ENCODE results near the gene ARF1.

Gene ARF1

DNA sequence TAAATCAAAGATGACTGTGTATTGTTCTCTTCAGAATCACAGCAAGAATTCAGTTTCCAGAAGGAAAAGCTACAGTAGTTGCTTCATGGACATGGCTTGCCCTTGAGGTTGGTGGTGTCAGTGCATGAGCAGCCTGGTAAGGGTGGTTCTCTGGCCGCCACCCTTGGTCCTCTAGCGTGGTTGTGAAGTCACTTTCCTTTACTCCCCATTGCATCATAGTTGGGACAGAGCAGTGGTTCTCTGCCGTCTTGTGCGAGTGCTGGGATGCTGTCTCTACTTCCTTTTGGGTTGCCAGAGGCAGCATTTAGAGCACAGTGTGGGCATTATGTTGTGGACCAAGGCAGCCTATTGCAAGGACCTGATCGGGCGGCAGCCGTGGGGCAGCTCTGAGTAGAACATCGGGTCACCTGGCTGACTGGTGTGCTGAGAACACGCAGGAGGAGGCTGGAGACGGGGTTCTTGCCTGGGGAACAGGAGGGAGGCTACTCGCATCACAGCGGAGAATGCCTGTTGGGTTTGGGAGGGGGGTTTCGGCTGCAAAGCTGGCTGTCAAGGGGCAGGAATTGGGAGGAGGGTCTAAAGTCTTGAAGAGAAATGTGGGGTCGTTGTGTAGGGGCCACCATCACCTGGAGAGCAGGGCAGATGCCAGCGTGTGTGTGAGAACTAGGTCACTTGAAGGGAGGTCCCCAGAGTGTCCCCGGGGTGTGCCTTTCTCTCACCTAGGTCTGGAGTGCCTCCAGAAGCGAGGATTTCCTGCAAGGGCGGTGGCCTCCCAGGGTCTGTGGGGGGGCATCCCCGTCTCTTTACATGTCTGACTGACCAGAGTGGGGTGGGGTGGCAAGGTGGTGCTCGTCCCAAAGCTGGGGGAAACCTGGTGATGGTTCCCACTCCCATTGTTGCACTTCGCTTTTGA, 6.3 kb downstream of the ARF1 start:
- DNase-seq (ENCODE audit: low read depth): no peak

DNA sequence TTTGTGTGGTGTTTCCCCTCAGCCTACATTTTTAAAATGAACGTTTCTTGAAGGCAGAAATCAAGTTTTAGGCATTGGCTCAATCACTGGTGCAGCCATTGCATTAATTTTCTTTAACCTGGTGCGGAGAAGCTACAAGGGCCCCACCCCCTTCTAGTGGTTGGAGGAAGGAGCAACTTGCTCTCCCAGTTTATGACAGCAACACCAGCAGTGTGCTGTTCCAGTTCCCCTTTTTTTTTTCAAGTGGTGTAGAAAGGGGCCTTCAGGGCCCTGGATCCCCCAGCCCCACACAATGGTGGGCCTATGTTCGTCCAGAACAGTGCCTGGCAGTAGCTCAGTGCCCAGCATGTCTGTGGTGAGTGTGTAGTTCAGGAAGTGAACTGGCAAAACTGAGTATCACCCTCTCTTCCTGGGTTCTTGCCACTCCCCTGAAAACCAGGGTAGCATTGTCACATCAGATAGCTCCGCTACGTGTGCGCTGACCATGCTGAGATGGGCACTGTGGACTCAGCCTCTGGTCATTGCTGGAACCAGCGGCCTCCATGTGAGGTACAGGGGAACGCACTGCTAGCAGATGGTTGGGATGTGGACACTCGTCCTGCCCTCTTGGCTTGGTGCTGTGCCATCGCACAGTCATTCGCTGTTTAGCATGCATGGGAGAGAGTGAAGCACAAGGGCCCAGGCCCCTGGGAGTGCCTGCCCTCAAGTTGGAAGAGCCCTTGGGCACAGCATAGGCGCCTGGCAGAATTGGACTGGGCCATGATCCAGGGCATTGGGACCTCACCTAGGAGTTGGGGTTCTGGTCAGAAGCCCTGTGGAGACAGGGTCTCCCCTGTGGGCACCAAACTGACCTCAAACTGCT, 7.2 kb downstream of the ARF1 start:
- no peak for DNase-seq (ENCODE audit: low read depth)

DNA sequence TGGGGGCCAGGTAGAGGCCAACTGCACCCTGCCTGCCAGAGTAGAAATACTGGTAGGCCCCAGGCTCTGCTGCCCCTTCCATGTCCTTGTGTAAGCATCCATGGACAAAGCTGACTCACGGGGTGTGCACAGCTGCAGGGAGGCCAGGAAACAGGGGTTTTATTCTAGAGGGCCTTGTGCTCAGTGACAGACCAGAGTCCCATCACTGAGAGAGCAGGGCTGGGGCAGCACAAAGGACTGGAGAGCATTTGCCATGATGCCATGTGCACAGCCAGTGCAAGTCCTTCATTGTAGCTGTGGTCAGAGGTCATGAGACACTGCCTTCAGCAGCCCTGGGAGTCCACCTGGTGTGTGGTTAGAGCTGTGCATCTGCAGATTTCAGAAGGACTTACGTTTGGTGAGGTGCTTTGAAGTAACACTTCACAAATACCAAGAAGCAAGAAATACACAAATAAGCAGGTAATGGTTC, 8.1 kb downstream of the ARF1 start:
- no peak for DNase-seq (ENCODE audit: low read depth)

DNA sequence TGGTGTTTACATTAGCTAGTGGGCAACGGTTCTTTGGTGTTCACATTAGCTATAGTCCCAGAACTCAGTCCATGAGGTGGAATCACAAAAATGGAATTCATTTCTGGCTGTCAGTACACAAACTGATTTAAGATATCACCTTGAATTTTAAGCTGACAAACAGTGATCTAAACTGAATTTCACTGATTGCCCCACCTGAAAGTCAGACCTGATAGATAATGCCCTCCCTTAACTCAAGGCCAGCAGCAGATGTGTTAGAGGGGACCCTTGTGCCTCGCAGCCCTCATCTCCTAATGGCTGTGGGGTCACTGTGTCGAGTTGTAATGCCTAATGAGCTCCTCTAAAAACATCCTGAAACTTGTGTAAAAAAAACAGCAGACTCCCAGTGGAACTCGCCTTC, 8.6 kb downstream of the ARF1 start:
- DNase-seq (ENCODE audit: low read depth): no peak

DNA sequence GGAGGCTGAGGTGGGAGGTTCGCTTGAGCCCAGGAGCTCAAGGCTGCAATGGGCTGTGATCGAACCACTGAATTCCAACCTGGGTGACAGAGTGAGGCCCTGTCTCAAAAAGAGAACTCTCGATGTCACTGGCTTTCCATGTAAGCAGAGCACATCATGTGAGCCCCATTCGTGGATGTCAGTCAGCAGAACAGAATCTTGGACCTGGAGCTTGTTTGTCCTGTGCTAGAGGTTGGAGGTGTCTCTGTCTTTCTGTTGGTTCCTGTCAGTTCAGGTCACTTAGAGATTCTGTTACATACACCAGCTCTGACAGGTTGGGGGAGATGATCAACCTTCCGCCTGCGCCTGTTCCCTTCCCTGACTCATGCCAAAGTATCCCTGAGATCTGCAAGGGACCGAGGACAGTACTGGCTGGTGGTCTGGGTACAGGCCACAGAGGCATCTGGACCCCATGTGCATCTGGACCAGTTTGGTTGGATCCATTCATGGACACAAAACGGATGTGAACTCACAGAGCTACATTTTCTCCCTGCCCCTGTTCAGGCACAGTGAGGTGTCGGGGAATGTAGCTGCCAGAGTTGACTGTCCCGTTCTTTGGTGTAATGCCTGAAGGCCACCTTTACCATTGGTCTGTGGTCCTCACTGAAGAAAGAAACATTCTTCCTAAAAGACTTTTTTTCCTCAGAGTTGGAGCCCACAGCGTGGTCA, 10.0 kb downstream of the ARF1 start:
- no peak for DNase-seq (ENCODE audit: low read depth)

DNA sequence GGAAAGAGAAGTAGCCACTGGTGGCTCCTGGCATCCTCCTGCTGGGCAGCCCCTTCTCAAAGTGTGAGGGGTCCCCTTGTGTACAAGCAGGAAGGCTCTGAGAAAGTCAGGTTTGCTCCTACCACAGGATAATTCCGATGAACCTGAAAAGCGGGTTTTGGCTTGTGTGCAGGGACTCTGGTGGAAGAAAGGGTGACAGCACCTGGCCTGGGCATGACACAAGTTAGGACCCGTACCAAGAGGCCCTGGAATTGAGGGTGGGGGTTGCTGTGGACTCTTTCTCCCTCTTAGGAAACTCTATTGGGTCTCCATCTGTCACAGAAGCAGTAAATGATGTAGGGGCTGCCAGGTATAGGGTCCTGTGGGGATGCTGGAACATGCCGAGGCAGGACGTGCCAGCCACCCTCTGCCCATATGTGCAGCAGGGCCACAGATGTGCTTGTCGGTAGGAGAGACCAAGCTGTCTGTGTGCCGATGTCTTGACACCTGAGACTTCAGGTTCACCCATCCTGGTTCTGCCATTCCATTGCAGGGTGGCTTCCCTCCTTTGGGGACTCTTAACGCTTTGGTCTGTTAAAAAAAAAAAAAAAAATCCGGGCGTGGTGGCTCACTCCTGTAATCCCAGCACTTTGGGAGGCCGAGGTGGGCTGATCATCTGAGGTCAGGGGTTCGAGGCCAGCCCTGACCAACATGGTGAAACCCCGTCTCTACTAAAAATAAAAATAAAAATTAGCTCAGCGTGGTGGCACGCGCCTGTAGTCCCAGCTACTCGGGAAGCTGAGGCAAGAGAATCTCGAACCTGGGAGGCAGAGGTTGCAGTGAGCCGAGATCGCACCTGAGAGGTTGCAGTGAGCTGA, 10.8 kb downstream of the ARF1 start:
- DNase-seq (ENCODE audit: low read depth): no peak

DNA sequence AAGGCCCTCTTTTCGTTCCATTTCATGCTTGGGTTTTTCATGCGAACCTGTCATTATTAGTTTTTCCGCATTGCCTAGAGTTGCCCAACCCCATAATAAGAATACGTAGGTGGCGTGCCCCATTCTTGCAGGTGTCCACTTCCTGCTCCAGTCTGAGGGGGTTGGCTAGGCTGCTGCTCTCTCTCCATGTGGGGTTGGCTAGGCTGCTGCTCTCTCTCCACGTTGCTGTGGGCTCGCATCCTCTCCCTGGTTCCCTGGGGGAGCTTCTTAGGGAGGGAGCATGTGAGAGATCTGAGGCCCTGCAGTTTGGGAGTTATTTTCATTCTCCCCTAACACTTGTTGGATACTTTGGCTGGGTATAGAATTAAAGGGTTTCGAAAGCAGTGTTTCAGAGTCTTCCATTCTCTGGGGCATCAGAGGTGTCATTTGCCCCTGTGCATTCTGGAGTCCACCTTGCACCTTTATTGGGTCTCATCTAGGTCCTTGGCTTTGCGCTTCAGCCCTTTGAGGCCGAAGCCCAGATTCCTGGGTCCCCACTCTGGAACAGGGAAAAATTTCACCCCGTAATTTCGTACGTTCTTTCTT, 12.0 kb downstream of the ARF1 start:
- no peak for DNase-seq (ENCODE audit: low read depth)

DNA sequence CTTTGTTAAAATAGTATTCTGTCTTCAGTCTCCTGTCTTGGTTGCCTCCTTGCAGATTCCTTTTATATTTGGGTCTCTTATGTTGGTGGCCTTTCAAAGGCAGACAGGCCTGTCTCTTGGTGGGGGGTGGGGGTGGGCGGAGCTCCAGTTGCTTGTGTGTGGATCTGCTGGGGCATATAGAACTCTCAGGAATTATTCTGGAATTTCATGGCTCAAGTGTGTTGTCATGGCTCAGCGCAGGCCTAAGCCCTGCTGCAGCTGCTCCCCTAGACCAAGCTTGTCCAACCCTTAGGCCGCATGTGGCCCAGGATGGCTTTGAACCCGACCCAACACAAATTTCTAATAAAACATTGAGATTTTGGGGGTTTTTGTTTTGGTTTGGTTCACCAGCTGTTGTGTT, 12.7 kb downstream of the ARF1 start:
- no peak for DNase-seq (ENCODE audit: low read depth)

DNA sequence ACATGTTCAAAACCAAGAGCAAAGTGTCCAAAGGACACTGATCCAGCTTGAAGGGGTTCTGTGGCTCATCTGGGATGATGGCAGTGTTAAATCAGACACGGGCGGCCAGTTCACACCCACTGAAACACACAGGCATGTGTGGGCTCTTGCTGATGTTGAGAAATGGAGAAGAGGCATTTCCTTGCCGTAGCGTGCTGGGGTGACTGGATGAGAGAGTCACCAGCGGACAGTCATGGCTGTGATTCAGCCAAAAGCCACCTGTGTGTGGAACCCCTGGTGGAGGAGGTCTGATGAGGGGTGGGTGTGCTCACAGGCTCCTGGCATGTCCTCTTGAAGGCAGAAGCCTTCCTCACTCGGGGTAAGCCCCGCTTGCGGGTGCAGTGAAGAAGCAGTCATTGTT, 13.4 kb downstream of the ARF1 start:
- DNase-seq (ENCODE audit: low read depth): no peak

DNA sequence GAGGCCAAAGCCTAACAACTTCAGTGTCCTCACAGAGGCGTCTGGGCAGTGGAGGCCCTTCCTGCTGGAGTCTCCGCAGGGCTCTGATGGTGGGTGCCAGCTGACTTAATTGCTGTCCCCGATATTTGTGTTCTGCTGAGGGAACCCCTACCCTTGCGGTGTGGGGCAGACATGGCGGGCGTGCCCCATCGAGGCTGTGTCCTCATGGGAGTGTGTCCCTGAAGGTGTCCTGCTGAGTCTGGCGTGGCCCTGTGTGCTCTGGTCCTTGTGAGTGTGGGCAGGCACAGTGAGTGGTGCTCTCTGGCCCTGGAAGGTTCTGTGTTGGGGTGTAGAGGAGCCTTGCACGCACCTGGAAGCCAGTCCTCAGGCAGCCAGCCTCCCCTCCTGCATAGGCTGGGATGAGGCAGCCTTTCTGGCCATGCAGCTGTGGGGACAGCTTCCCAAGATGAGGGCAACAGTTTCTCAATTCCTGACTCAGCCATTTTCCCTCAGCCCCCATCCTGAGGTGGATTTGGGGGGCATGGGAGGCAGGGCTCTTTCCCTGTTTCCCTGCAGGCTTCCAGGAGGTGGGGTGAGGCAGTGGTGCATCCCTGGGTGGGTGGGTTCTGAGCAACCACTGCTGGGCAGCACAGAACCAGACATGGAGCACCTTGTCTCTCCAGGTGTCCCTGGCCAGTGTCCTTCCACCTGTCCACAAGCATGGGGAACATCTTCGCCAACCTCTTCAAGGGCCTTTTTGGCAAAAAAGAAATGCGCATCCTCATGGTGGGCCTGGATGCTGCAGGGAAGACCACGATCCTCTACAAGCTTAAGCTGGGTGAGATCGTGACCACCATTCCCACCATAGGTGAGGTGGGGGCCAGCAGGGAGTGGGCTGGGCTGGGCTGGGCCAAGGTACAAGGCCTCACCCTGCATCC, 14.2 kb downstream of the ARF1 start:
- DNase-seq (ENCODE audit: low read depth): no peak

DNA sequence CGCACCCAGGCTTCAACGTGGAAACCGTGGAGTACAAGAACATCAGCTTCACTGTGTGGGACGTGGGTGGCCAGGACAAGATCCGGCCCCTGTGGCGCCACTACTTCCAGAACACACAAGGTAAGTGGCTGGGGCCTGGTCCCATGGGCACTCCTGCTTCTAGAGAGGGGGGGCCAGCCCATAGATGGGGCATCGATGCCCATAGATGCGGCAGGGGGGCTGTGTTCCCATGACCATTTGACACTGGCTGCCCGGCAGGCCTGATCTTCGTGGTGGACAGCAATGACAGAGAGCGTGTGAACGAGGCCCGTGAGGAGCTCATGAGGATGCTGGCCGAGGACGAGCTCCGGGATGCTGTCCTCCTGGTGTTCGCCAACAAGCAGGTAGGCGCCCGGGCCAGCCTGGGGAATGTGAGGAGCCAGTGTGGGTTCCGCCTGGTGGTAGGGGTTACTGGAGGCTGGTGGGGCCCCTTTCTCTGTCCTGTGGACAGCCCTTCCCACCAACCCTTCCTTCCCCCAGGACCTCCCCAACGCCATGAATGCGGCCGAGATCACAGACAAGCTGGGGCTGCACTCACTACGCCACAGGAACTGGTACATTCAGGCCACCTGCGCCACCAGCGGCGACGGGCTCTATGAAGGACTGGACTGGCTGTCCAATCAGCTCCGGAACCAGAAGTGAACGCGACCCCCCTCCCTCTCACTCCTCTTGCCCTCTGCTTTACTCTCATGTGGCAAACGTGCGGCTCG, 15.0 kb downstream of the ARF1 start:
- DNase-seq (ENCODE audit: low read depth): no peak

DNA sequence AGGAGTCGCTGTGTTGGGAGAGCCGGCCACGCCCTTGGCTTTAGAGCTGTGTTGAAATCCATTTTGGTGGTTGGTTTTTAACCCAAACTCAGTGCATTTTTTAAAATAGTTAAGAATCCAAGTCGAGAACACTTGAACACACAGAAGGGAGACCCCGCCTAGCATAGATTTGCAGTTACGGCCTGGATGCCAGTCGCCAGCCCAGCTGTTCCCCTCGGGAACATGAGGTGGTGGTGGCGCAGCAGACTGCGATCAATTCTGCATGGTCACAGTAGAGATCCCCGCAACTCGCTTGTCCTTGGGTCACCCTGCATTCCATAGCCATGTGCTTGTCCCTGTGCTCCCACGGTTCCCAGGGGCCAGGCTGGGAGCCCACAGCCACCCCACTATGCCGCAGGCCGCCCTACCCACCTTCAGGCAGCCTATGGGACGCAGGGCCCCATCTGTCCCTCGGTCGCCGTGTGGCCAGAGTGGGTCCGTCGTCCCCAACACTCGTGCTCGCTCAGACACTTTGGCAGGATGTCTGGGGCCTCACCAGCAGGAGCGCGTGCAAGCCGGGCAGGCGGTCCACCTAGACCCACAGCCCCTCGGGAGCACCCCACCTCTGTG, 15.9 kb downstream of the ARF1 start:
- DNase-seq (ENCODE audit: low read depth): no peak

DNA sequence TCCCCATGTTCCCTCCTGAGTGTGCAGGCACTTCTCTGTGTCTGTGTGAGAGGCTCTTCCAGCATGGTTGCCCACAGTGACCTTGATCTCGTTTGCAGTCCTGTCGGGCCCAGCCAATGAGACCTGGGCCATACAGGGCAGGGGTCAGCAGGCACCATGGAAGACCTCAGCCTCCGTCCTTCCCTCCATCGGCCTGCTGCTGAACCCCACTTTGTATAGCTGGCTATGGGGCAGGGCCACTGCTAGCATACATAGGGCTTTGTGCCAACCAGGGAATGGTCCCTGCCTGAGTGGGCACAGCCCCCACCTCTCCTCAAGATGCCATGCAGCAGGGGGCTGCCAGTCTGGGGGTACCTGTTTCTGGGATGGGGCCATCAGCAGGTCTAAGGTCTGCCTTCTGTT, 16.8 kb downstream of the ARF1 start:
- no peak for DNase-seq (ENCODE audit: low read depth)

DNA sequence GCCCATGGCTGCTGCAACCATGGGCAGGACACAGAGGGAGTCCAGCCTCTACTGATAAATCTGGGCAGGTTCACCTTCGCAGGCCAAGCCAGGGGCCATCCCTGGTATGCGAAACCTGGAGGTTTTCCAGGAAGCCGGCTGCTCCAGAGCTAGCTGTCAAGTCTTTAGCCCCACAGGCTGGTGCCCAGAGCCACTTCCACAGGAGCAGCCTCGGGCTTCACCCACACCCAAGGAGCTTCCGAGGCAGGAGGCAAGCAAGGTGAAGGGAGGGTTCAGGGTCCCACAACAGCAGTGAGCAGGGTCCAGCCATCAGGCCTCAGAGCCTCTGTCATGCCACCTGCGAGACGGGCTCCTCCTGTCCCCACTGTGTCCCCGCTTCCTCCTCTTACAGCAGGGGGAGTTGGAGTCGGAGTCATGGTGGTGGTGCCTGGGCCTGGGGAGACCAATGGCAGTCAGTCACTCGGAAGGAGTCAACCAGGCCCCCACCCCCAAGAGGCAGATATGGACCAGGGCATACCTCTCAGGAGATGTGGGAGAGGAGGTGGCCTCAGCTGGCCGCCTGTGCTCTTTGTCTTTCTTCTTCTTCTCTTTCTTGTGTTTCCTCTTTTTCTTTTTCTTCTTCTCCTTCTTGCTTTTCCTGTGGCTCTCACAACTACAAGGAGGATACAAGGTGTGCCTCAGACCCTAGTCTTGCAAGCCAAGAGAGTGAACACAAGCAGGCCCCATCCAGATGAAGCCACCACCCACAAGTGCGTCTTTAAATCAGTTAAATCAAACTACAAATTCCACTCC, 18.5 kb downstream of the ARF1 start:
- DNase-seq (ENCODE audit: low read depth): no peak

DNA sequence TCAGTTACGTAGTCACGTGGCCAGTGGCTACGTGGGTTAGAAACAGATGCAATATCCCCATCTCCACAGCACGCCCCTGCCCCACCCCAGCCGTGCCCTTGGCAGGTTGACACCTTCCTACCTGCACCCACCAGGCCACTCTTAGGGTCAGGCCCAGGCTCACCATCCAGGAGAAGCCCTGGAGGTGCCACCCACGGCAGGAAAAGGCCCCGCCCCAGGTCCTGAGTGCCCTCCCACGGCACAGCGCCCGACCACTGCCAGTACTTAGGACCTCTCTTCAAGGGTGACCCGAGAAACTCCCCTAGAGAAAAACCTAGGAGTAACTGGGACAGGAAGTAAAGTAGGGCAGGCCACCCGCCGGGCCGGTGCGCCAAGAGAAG, 19.1 kb downstream of the ARF1 start:
- DNase-seq (ENCODE audit: low read depth): no peak

DNA sequence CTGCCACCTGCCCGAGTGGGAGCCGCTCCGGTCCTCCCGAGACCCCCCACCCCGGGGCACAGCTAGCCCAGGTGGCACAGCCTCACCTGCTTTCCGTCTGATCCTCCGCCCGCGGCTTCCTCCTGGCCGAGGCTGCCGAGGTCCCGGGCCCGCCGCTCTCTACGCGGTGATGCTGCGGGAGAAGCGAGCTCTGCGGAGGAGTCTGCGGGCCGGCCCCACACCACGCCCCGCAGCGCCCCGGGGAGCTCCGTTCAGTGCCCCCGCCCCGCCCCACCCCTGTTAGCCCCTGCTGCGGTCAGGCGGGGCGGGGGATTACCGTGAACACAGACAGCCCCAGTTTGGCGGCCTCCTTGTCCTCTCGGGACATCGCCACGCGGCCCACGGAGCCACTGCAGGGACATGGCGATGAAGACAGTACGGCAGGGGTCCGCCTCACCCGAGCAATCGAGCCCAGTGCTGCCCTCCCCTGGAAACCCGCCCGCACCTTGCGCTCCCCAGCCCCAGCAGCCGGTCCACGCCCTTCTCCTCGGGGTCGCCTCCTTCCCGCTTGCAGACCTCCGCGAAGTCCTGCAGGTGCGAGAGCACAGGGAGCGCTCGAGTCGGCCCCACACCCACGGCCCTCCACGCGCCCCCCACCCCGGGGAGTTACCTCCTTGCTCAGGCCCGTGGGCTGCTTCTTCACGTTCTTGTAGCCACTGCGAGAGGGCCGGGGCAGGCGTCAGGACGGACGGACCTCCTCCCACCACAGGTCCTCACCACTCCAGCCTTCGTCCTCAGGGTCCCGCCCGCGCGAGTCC, 19.7 kb downstream of the ARF1 start:
- DNase-seq (ENCODE audit: low read depth): peak; percentile 32
